C4-2B (cell line): ENCODE measurements around the gene NPLOC4.

ENCODE experiments used
- CTCF ChIP-seq: fragments of 450-650 bp; conservative IDR thresholded peaks from 2 replicates; pipeline ENCODE4 v1.5.1; 2017; ENCODE audit warnings: mild to moderate bottlenecking
- ZFX ChIP-seq: fragments of 450-650 bp; IDR thresholded peaks from 2 replicates; pipeline ENCODE4 v1.6.1; 2017

GRCh38 chr17:81517009-81517338 lies 119.9 kb downstream of the NPLOC4 start:
- TF ChIP-seq CTCF, result no peak
- TF ChIP-seq ZFX, result no peak
